HepG2 (cell line): ENCODE measurements around the gene CCT5. TPM values are rescaled to one million over a fixed set of nuclear protein-coding genes. Genes with fewer than 3 reads are reported as not detected.

Experiments
- ATAC-seq: fragments of 200-7000 bp; cut with Tn5 transposase; 3 replicates; pipeline ENCODE4 v1.9.1; 2020; ENCODE audit warnings: mild to moderate bottlenecking, moderate library complexity
- BruUV-seq: library from RNA; stranded (reverse); fragments of 400-500 nt; replicated peaks from 2 replicates; lab custom pipeline; 2021; lab: Mats Ljungman, UMichigan
- CTCF ChIA-PET: fragments of 300-600 bp; formaldehyde crosslinking; extraction: SDS; loops from one replicate; lab custom pipeline; 2021; ENCODE audit warnings: low total read pairs, inconsistent platforms, low intra/inter-chr PET ratio; lab: Yijun Ruan, JAX
- POLR2A ChIA-PET: fragments of 350-600 bp; sonication (Branson Sonifier 250); formaldehyde crosslinking; loops from one replicate; lab custom pipeline; 2020; ENCODE audit warnings: antibody characterized with exemption, inconsistent platforms; lab: Yijun Ruan, JAX
- DNase-seq: peaks from one replicate; pipeline ENCODE4 v3.0.0-alpha.2; 2015; ENCODE audit warnings: low spot score
- FAIRE-seq: peaks from 3 replicates; lab custom pipeline; 2011; peaks lifted over from hg19 to GRCh38; lab: Jason Lieb, UNC
- H2AFZ ChIP-seq: one replicate; pipeline ENCODE4 v1.6.1; 2011; ENCODE audit warnings: low read length, inconsistent platforms
- H3K27ac ChIP-seq: fragments of 300-600 bp; 3 replicates; pipeline ENCODE4 v1.8.0; 2011; ENCODE audit warnings: mixed run types, mild to moderate bottlenecking, mixed read lengths, low read length, inconsistent platforms; ENCODE audit not compliant: insufficient read depth; ENCODE audit errors: extremely low read length
- H3K27me3 ChIP-seq, 2 experiments: fragments of 200-600 bp in 1 of 2; 2 replicates in 1 of 2; 3 replicates in 1 of 2; pipeline versions ENCODE4 v1.6.0 to v1.8.0; 2011; ENCODE audit warnings: low read length in 2 of 2, mild to moderate bottlenecking in 2 of 2, moderate library complexity in 2 of 2, inconsistent platforms in 1 of 2; ENCODE audit not compliant: insufficient read depth in 2 of 2, control insufficient read depth in 1 of 2
- H3K36me3 ChIP-seq, 2 experiments: fragments of 200-600 bp in 1 of 2; replicated peaks in 1 of 2; 2 replicates in 1 of 2; 3 replicates in 1 of 2; pipeline versions ENCODE4 v1.5.1 to v1.8.0; 2011; ENCODE audit warnings: low read length in 2 of 2, inconsistent platforms in 1 of 2; ENCODE audit not compliant: insufficient read depth in 2 of 2, control insufficient read depth in 1 of 2
- H3K4me1 ChIP-seq: 2 replicates; pipeline ENCODE4 v1.5.1; 2012; ENCODE audit warnings: low read length, inconsistent platforms; ENCODE audit not compliant: insufficient read depth
- H3K4me2 ChIP-seq: 2 replicates; pipeline ENCODE4 v1.6.0; 2011; ENCODE audit warnings: low read depth, low read length, inconsistent platforms
- H3K4me3 ChIP-seq, 3 experiments: fragments of 200-600 bp in 1 of 3; sonication (generic), shearing (Covaris generic) in 1 of 3; replicated peaks in 1 of 3; 2 replicates each; pipeline ENCODE4 v1.5.1; 2011 to 2016; ENCODE audit warnings: low read length in 3 of 3, inconsistent platforms in 2 of 3, low read depth in 2 of 3, mild to moderate bottlenecking in 2 of 3, control low read depth in 1 of 3, mixed read lengths in 1 of 3; ENCODE audit not compliant: insufficient read depth in 1 of 3
- H3K79me2 ChIP-seq: one replicate; pipeline ENCODE4 v1.6.1; 2011; ENCODE audit warnings: low read length, inconsistent platforms; ENCODE audit not compliant: insufficient read depth
- H3K9ac ChIP-seq: 2 replicates; pipeline ENCODE4 v1.6.0; 2011; ENCODE audit warnings: mild to moderate bottlenecking, low read depth, low read length, inconsistent platforms; ENCODE audit not compliant: insufficient read depth
- H3K9me3 ChIP-seq: 2 replicates; pipeline ENCODE4 v1.5.1; 2012; ENCODE audit warnings: mild to moderate bottlenecking, low read length
- H4K20me1 ChIP-seq: 2 replicates; pipeline ENCODE4 v1.6.0; 2011; ENCODE audit warnings: inconsistent platforms, mild to moderate bottlenecking, low read length, moderate library complexity; ENCODE audit not compliant: insufficient read depth
- BRF2 ChIP-seq: sonication (generic); formaldehyde crosslinking; IDR thresholded peaks from 2 replicates; pipeline ENCODE4 v1.8.1; 2022; ENCODE audit warnings: mild to moderate bottlenecking, missing genetic modification reagents
- CENPBD1 ChIP-seq: sonication (generic); formaldehyde crosslinking; IDR thresholded peaks from 2 replicates; pipeline ENCODE4 v1.8.0; 2022; ENCODE audit warnings: missing genetic modification reagents, low read depth, mild to moderate bottlenecking, borderline replicate concordance
- HNRNPLL ChIP-seq: fragments of 200-400 bp; formaldehyde crosslinking; IDR thresholded peaks from 2 replicates; pipeline ENCODE4 v1.6.1; 2017; ENCODE audit warnings: mild to moderate bottlenecking, low read depth, low read length; ENCODE audit not compliant: poor library complexity, severe bottlenecking
- NAIF1 ChIP-seq: sonication (generic); formaldehyde crosslinking; IDR thresholded peaks from 2 replicates; pipeline ENCODE4 v1.5.0; 2020; ENCODE audit warnings: mild to moderate bottlenecking, missing genetic modification reagents, borderline replicate concordance
- TERF1 ChIP-seq: sonication (generic); formaldehyde crosslinking; IDR thresholded peaks from 2 replicates; pipeline ENCODE4 v1.8.0; 2022; ENCODE audit warnings: mild to moderate bottlenecking, missing genetic modification reagents, moderate library complexity
- ZBTB38 ChIP-seq: sonication (generic); formaldehyde crosslinking; IDR thresholded peaks from 2 replicates; pipeline ENCODE4 v1.5.1; 2020; ENCODE audit warnings: mild to moderate bottlenecking, missing genetic modification reagents
- ZNF431 ChIP-seq: sonication (generic); formaldehyde crosslinking; IDR thresholded peaks from 2 replicates; pipeline ENCODE4 v1.9.0; 2022; ENCODE audit warnings: missing genetic modification reagents, low read depth, mild to moderate bottlenecking, borderline replicate concordance
- ZNF432 ChIP-seq: sonication (generic); formaldehyde crosslinking; IDR thresholded peaks from 2 replicates; pipeline ENCODE4 v1.5.0; 2020; ENCODE audit warnings: missing genetic modification reagents, mild to moderate bottlenecking, borderline replicate concordance
- ZNF670 ChIP-seq: sonication (generic); formaldehyde crosslinking; IDR thresholded peaks from 2 replicates; pipeline ENCODE4 v1.8.0; 2022; ENCODE audit warnings: mild to moderate bottlenecking, missing genetic modification reagents, borderline replicate concordance
- WGBS: methylation state at CpG from one replicate; pipeline ENCODE4 v1.1.6; 2017; ENCODE audit warnings: low lambda C conversion rate; 5-methylcytosine and 5-hydroxymethylcytosine counted together
- in situ Hi-C: cut with HindIII; loops from 2 replicates; pipeline ENCODE4 v1.10.0; 2017; ENCODE audit warnings: low pct_unique_long_range_greater_than_20kb; ENCODE audit not compliant: extremely low pct_ligation_motif_present
- intact Hi-C: fragments of 100-400 bp; cut with micrococcal nuclease; formaldehyde crosslinking; loops from one replicate; pipeline ENCODE4 v1.10.0; 2022; ENCODE audit not compliant: unreplicated experiment
- polyA plus RNA-seq, 8 experiments: library from polyadenylated mRNA; depleted of rRNA in 3 of 8; stranded (reverse) in 7 of 8; unstranded in 1 of 8; fragments of >200 nt; fragmentation: Illumina TruSeq in 4 of 8; extraction: Trizol in 4 of 8; gene quantifications; 2 replicates each; pipeline versions ENCODE4 v1.2.1 to v1.2.3, GENCODE V29; 2011 to 2016; ENCODE audit warnings: low read depth in 4 of 8, missing spikeins in 1 of 8, mixed read lengths in 1 of 8; ENCODE audit not compliant: insufficient read depth in 1 of 8
- total RNA-seq, 5 experiments: library from RNA; depleted of rRNA; stranded (reverse); fragments of >200 nt; fragmentation: Illumina TruSeq; extraction: Trizol; gene quantifications; 2 replicates each; pipeline ENCODE4 v1.2.3, GENCODE V29; 2016; ENCODE audit warnings: low read depth in 1 of 5

The CCT5 gene
- total and polyA plus RNA-seq, 2 of the 13 experiments (the other 11 are each of a cell fraction or from before 2014, with no cell fraction given), result 319 to 708 TPM

GRCh38 chr5:10244342-10244944 is 5.6 kb upstream of the CCT5 start:
- peaks cover 9% of the 10 kb centered on the region for H3K79me2 ChIP-seq
- no peak for TF ChIP-seq NAIF1 (CRISPR knock-in tag)
- TF ChIP-seq TERF1 (CRISPR knock-in tag), result no peak
- no peak for TF ChIP-seq ZBTB38 (CRISPR knock-in tag)
- TF ChIP-seq ZNF431 (CRISPR knock-in tag), result no peak
- TF ChIP-seq CENPBD1 (CRISPR knock-in tag), result no peak
- TF ChIP-seq BRF2, result no peak
- no peak for TF ChIP-seq HNRNPLL
- TF ChIP-seq ZNF432, result no peak
- no peak for TF ChIP-seq ZNF670
- no peak for FAIRE-seq
- ChIA-PET POLR2A (no interaction called here), CTCF (no interaction called here)
- no peaks in the 10 kb centered on the region for H3K36me3 ChIP-seq
- no peak overlapping the region for H3K4me3 ChIP-seq
- 96% methylated on average over 10 of the region's 10 CpGs for WGBS
- no peak overlapping the region for H3K27ac ChIP-seq
- BruUV-seq, result no TSS peak
- intact Hi-C loops, result no loop called here
- in situ Hi-C loops, result no loop called here
- H3K9me3 ChIP-seq, result no peaks in the 10 kb centered on the region
- peaks cover 31% of the 10 kb centered on the region for H3K4me1 ChIP-seq
- H2AFZ ChIP-seq, result no peak overlapping the region
- ATAC-seq, result no peak
- no peaks in the 10 kb centered on the region; a peak in 1 of 5 replicates for H3K27me3 ChIP-seq
- no peak overlapping the region for H3K9ac ChIP-seq
- H3K4me2 ChIP-seq, result no peak overlapping the region
- no peaks in the 10 kb centered on the region for H4K20me1 ChIP-seq
- no peak for DNase-seq
